Fibroblast of skin of right biceps (primary cell): ENCODE measurements around the gene TSFM.
A peak's percentile ranks its signal among the peaks of the same experiment; 100 is the strongest.

Source experiments
- DNase-seq: peaks from one replicate; pipeline ENCODE4 v3.0.0-alpha.2; 2013

TSFM gene

DNA sequence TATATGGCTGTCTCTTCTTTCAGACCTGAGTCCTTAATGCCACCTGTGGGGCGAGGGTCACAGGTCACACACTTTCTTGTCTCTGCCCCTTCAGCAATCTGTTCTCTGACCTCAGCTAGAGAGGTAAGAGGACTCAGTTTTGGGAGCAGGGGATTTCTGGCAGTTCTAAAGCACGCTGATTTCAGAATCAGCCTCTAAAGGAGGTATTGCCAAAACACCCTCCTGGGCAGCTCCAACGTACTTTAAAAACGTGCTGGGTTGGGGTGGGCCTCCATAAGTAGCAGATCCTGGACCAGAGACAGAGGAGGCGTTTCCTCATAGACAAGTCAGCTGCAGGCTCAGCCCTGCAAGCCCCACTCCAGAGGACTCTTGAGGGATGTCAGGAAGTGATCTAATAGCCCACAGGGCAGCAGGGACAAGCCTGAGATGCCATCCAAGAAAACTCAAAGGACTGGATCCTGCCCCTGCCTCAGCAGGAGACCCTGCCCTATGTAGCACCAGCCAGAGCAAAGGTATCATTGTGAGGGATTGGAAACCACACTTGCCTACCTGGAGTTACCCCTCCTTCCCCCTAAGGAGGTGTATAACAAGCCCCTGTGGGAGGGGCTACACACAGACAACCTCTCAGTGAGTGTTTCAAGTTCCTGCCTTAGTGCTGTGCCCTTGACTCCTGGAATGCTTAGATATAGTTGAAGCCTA is 55.4 kb downstream of the TSFM start:
- peak; percentile 82 for DNase-seq

DNA sequence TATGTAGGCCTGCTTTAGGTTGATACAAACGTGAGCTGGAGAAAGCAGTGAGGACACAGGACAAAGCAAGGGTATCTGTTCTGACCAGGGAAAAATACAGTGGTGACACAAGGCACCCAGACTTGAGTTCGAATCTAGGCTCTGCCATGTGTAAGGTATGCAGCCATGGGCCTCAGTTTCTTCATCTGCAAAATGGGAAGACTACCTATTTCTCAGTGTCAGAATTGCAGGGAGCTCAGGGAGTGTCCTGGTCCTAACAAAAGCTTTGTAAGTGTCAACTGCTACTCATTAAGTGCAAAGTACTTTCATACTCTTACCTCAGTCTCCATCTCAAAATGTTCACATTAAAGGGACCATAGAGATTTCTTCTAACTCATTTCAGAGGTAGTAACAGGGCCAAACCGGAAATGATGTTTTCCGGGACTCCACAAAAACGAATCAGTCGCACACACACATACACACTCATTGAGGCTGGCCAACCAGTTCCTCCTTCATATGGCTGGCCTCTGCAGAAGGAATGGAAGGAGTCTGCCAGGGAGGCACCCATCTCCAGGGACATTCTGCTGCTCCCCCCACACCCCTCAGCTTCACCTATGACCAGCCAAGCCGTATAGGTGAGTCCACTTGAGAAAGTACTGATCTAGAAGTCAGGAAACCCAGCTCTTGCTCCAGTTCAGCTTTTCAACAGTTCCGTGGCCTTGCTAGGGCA is 56.2 kb downstream of the TSFM start:
- peak; percentile 52 for DNase-seq

DNA sequence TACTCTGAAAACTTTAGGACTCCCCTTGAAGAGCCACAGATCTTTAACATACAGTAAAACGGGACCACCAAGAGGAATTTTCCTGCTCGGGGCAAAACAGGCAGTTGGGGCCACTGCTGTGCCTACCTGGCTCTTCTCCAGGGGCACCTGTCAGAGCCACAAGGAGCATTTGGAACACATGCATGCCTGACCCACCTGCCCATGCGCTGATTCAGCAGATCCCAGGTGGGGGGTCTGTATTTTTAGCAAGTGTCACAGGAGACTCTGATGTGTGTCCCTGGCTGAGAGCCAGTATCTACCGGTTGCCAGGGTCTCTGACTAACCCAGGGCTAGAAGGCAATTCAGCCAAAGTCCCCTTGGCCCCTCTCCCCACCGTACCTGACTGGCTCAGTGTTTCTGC is 57.4 kb downstream of the TSFM start:
- DNase-seq = no peak

DNA sequence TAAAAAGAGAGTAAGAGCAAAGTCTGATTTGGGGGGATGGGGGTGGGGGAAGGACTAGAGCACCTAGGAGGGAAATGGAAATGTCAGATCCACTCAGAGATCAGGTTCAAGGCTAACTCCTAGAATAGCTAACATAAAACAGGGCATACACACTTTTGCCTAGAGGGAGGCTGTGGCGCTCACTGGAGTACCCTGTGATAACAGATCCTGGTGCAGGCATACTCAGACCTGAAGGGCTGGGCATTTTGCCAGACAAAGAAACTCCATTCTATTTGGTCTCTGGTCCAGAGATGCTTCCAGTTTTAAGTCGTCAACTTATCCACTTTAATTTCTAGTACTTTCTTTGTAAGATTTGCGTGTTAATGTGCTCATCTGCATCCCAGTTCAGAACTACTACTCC is 58.1 kb downstream of the TSFM start:
- peak; percentile 43 for DNase-seq

DNA sequence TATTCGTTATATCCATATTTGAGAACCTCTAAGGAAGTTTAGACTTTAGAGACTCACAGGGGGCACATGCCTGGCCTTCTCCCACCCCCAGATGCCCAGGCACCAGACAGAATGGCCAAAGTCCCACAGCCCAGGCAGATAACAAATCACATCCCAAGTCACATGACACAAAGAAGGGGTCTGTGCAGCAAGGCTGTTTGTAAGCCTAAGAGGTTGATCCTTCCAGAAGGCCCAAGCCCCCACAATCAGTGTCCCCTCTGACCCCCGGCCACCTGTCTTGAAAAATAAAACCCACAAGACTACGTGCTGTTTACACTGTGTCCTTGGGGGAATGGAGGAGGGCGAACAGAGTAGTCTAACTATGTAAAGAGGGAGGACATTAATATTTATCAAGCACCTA is 58.9 kb downstream of the TSFM start:
- no peak for DNase-seq

DNA sequence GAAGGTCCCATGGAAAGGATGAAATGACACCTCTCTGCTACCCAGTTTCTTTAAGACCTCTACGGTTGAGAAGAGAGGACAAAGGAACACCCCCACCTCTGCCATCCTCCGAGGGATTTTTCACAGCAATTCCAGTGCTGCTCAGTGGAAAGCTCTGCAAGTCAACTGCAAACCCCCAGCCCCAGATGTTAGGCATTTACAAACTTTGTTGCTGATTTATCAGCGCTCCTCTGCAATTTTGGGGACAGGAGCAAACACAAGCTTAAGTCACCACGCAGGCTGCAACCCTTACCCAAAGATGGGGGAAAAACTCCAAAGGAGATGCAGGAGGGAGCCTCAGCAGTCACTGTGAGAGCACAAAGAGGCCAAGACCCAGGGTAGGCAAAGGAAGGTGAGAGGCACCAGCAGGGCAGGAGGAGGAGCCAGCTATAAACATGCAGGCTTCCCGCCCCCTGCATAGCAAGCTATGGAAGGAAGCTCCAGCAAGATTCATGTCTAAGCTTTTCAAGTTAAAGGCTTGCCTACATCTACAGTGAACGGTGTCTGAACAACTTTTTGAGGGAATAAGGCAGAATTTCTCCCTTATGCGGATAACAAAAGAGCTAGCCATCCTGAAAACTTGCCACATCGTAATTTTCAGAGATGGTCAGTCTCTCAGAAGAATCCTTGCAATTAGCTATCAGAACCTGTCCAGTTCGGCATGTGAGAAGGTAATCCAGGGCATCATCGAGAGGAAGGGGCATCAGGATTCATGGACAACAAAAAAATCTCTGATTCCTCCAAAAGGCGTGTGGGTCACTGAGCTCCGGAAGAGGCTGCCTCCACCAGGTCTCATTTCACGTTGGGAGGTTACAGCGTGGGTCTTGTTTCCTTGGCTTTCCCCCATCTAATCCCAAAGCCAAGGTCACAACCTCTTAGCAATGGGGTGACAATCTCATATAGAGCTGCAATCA is 60.0 kb downstream of the TSFM start:
- DNase-seq = peak; percentile 37

DNA sequence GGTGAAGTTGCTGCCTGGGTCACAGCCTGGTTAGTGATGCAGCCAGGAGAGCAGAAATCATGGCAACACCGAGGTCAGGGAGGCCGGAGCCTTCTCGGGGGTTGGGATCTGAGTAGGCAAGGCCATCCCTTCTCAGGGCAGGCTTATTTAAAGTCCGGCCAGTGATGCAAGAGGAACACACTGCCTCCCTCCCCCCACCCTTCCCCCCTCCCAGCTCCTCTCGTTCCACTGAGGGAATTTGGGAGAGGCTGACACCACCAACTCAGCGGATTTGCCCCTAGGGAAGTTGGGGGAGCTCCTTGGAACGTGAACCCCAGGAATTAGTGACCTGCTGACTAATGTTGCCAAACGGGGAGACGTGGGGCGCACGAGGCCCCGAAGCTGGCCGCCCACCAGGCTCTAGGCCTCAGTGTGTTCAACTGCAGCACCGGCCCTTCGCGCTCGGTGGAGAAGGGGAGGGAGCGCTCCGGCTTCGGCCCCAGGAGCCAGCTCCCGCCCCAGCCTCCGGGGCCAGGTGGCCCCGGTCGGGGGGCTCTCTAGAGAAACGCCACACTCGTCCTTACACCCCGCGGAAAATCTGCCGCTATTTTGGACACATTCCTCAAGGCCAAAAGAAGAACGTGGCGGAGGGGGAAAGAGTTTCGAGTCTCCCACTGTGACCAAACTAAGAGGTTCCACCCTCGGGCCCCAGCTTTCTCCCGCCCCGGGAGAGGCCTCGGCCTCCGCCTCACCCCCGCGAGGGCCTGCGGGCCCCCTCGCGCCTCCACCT is 62.3 kb downstream of the TSFM start:
- DNase-seq = peak; percentile 73

DNA sequence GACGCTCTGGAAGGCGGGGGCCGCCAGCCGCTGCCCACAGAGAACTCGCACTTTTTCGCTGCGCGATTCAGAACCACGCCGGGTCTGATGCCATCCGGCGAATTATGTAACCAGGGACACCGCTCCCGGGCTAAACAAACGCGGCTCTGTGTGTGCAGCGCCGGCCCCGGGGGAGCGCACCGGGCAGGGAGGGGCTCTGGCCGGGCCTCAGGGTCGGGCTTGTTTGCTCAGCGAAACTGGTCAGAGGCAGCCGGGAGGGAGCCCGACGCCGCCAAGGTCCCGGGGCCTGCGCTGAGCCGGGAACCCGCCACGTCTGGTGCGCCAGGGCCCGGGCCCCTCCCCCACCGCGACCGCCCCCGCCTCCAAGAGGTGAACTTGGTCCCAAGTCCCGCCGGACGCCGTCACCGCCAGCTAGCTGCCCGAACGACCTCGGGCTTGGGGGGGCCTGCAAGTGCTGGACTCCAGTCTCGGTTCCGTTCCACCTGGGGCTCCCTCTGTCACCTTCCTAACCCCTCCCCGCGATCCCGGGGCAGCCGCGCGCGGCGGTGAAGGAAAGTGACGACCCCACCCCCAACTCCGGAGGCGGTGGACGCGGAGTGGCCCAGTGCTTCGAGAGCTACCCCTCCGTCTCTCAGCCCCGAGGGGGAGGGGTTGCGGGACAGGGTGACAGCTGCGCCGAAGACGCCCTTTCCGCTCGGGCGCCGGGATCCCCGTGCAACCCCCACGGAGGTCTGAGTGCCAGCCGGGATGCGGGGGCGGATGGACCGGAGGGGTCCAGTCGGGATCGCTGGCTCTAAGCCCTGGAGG is 63.1 kb downstream of the TSFM start:
- DNase-seq = peak; percentile 53

DNA sequence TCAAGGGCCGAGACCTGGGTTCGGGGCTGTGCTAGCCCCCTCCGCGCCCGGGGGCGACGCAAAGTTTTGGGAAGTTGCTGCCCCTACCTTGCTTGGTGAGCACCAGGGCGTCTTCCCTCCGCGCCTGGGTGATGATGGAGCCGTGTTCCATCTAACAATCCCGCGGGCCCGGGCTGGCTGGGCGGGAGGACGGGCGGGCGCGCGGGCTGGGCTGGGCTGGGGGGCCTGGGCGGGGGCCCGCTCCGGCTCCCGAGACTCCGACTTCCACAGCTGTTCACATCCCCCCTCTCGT is 63.6 kb downstream of the TSFM start:
- no peak for DNase-seq

DNA sequence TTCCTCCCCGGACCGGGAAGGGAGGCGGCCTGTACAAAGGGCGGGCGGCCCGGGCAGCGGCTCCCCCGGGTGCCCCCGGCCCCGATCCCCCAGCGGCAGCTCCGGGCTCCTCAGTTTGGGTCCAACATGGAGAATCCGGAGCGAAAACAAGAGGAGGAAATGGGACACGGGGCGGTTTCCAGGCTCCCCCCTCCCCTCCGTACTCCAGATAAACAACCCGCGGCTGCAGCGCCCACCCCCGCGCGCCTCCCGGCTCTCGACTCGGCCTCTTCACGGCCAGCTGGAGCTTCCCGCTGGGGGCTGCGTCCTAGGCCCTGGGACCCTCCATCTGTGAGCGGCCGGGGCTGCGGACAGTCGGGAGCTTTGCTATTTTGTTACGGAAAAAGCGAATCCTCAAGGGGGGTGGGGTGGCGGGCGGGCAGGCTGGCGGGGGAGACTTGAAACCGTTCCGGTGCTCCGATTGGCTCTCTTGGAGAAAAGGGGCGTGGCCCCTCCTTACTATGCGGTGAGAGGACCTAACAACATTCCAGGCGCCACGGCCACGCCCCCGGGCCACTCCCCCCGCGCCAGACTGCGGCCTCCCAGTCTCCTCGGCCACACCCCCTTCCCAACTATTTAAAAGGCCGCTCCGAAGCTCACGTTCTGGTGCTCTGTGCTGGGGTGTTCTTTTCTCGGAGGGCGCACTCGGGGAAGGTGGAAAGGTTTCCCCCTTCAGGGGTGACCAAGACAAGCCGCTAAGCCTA is 64.2 kb downstream of the TSFM start, which contains the start of gene CTDSP2:
CTDSP2 (minus strand) TSS at position 153 of the 743 bp plus-strand sequence. CDS start 294 bp downstream, outside the sequence.
- peak; percentile 99 for DNase-seq
